Measurements from ENCODE around the gene KLC1.

The KLC1 gene

DNA sequence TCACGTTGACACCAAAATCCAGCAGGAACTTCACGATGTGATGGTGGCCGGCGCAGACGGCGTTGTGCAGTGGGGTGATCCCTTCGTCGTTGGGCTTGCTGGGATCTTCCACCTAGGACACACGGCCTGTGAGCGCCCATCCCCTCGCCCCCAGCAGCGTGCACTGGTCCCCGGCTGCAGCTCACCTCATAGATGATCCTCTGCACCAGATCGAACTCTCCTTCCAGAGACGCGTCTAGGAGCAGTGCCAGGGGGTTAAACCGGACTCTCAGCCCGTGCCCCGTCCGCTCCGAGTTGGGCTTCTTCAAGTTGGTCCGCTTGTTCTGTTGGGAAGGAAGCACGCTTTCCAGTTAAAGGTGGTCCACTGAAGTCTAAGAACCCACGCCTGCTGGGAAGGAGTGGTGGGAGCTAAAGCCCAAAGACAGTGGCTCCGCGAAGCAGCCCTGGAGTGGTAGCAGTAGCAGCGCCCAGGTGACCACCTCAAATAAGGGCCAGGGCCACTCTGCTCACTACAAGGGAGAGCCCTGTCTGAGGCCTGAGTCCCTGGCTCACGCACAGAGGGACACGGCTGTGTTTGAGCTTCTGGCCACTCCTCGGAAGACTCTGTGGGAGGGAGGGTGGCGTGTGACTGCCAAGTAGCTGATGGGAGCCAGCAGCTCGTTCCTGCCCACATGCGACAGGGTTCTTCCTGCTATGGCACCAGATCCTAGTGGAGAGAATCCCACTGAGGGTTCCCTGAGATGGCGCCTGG, 109.9 kb downstream of the KLC1 start:
- Histone ChIP-seq H3K4me2 (ENCODE audit: low read length) (no peak overlapping the region), H3K27ac (no peak overlapping the region), H3K9ac (no peak overlapping the region), H3K4me1 (no peaks in the 10 kb centered on the region), H3K79me2 (peaks cover 3% of the 10 kb centered on the region), H3K36me3 (ENCODE audit: control insufficient read depth, insufficient read depth, low read length) (no peaks in the 10 kb centered on the region), H2AFZ (no peak overlapping the region), H3K27me3 (ENCODE audit: control insufficient read depth, insufficient read depth, low read length) (no peaks in the 10 kb centered on the region), H3K9me3 (ENCODE audit: control insufficient read depth, low read length) (no peaks in the 10 kb centered on the region), H3K4me3 (ENCODE audit: low read depth, low read length) (no peak overlapping the region)
- TF ChIP-seq, protein P1, sequence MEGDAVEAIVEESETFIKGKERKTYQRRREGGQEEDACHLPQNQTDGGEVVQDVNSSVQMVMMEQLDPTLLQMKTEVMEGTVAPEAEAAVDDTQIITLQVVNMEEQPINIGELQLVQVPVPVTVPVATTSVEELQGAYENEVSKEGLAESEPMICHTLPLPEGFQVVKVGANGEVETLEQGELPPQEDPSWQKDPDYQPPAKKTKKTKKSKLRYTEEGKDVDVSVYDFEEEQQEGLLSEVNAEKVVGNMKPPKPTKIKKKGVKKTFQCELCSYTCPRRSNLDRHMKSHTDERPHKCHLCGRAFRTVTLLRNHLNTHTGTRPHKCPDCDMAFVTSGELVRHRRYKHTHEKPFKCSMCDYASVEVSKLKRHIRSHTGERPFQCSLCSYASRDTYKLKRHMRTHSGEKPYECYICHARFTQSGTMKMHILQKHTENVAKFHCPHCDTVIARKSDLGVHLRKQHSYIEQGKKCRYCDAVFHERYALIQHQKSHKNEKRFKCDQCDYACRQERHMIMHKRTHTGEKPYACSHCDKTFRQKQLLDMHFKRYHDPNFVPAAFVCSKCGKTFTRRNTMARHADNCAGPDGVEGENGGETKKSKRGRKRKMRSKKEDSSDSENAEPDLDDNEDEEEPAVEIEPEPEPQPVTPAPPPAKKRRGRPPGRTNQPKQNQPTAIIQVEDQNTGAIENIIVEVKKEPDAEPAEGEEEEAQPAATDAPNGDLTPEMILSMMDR (IDR thresholded peaks at IDR 0.05) = no peak

DNA sequence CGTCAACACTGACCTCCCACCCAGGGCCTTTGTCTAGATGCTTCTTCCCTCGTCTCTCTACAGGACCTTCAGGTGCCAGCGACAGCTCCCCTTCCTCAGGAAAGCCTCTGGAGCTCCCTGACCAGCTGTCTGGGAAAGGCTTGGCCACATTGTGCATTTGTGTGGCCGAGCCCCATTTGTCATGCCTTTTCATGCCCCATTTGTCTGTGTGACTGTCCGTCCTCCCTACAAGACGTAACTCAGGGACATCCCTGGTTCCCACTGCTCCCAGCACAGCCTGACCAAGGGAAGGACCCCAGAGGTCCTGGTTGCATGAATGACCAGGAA, 110.4 kb downstream of the KLC1 start:
- Histone ChIP-seq H3K4me2 (ENCODE audit: low read length) (no peak overlapping the region), H3K27me3 (ENCODE audit: control insufficient read depth, insufficient read depth, low read length) (no peaks in the 10 kb centered on the region), H3K27ac (no peak overlapping the region), H3K36me3 (ENCODE audit: control insufficient read depth, insufficient read depth, low read length) (no peaks in the 10 kb centered on the region), H3K4me3 (ENCODE audit: low read depth, low read length) (no peak overlapping the region), H2AFZ (no peak overlapping the region), H3K9ac (no peak overlapping the region), H3K4me1 (no peaks in the 10 kb centered on the region), H3K9me3 (ENCODE audit: control insufficient read depth, low read length) (no peaks in the 10 kb centered on the region), H3K79me2 (peaks cover 3% of the 10 kb centered on the region)
- TF ChIP-seq, protein P1 (IDR thresholded peaks at IDR 0.05) = no peak

GRCh38 chr14:103739793-103740501, 110.9 kb downstream of the KLC1 start:
- no peak overlapping the region for H2AFZ ChIP-seq
- H3K27me3 ChIP-seq (ENCODE audit: control insufficient read depth, insufficient read depth, low read length) = no peaks in the 10 kb centered on the region
- peaks cover 3% of the 10 kb centered on the region for H3K79me2 ChIP-seq
- no peaks in the 10 kb centered on the region for H3K9me3 ChIP-seq (ENCODE audit: control insufficient read depth, low read length)
- no peak overlapping the region for H3K4me2 ChIP-seq (ENCODE audit: low read length)
- TF ChIP-seq, protein P1 (IDR thresholded peaks at IDR 0.05) = no peak
- H3K36me3 ChIP-seq (ENCODE audit: control insufficient read depth, insufficient read depth, low read length) = no peaks in the 10 kb centered on the region
- no peak overlapping the region for H3K9ac ChIP-seq
- no peaks in the 10 kb centered on the region for H3K4me1 ChIP-seq
- H3K27ac ChIP-seq = no peak overlapping the region
- H3K4me3 ChIP-seq (ENCODE audit: low read depth, low read length) = no peak overlapping the region

DNA sequence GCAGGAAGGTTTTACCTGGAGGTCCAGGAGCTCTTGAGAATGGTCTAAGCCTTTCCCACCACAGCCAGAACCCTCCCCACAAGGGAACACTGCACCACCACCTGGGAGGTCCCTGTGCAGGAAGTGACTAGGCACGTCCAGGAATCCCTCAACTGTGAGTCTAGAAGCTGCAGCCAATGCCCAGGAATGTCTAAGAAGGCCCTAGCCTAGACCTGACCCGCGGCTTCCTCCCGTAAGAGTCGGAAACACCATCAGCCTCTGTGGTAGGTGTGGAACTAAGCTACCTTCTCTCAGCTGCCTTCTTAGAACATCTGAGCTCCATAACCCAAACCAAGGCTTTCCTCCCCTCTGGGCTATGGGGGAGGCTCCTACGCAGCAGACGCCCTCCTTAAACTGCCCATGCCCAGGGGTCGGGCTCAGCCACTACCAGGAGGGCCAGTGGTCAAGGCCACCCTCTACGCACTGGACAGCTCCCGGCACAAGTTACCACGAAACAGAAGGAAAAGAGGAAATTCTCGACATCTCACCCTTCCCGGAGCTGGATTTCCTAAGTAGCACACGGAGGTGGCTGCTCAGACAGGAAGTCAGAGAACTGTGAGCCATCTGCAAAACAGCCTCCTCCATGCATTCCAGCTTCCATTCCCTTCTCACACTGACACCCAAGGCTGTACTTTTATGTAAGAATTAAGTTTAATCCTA, 112.1 kb downstream of the KLC1 start:
- Histone ChIP-seq H3K27me3 (ENCODE audit: control insufficient read depth, insufficient read depth, low read length) (no peaks in the 10 kb centered on the region), H3K9ac (no peak overlapping the region), H3K9me3 (ENCODE audit: control insufficient read depth, low read length) (no peaks in the 10 kb centered on the region), H2AFZ (no peak overlapping the region), H3K36me3 (ENCODE audit: control insufficient read depth, insufficient read depth, low read length) (no peaks in the 10 kb centered on the region), H3K79me2 (peaks cover 3% of the 10 kb centered on the region), H3K27ac (no peak overlapping the region), H3K4me1 (no peaks in the 10 kb centered on the region), H3K4me3 (ENCODE audit: low read depth, low read length) (no peak overlapping the region), H3K4me2 (ENCODE audit: low read length) (no peak overlapping the region)
- TF ChIP-seq, protein P1 (IDR thresholded peaks at IDR 0.05) = no peak
